Renal pelvis (tissue), 4 donors: ENCODE results near the gene CTAGE9. TPM values are rescaled to one million over a fixed set of nuclear protein-coding genes. Genes with fewer than 3 reads are reported as not detected.

Source experiments
- DNase-seq: peaks from one replicate; pipeline ENCODE4 v3.0.0-alpha.2; 2013
- polyA plus RNA-seq, 3 donors: library from polyadenylated mRNA; unstranded; fragments of 120-200 nt; gene quantifications; one replicate each; pipeline ENCODE4 v1.2.1, GENCODE V29; 2013; ENCODE audit not compliant: insufficient read length in 3 of 3

The CTAGE9 gene
- polyA plus RNA-seq, 3 donors: not detected

- DNase-seq: no peak
Observed at GRCh38 chr6:131680868-131681267, 29.9 kb downstream of the CTAGE9 start.

DNA sequence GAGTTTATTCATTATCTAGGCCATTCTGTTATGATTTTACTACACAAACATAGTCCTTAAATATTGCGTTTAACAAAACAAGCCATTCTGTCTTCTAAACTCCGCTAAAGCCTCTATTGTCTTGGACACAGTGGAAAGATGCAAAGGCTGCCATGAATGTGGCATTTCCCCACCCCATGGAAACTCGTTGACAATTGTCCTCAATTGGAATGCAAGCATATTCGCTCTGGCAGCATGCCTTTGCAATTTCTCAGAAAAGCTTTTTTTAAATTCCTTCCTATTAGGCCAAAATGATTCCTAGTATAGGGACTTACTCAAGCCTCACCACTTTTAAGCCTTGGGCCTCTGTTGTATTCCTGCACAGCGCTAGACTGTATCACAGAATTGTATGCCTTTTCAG, 32.4 kb downstream of the CTAGE9 start:
- no peak for DNase-seq

GRCh38 chr6:131673184-131673583, 37.6 kb downstream of the CTAGE9 start:
- DNase-seq: no peak

DNA sequence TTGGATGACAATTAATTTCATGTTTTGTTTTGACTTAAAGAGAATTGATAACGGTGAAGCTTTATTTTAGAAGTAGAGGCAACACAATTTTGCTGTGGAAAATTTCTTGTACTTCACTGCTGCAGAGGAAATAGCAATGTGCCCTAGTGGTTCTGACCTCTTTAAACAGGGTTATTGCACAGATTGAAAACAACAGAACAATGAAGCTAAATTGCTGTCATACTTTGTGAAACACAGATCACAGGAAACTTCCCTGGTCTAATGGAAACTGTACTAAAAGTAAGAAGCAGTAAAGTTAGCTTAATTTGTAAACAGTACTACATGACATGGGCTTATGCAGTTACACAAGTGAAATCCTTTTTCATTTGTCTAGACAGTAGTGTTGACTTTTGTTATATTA, 40.9 kb downstream of the CTAGE9 start:
- no peak for DNase-seq

- no peak for DNase-seq
Observed at GRCh38 chr6:131663578-131664165, 47.1 kb downstream of the CTAGE9 start.

- no peak for DNase-seq
Observed at GRCh38 chr6:131660195-131660594, 50.6 kb downstream of the CTAGE9 start.

Other genes with a start within 250 kb of the CTAGE9 start
- under 1 TPM; 0.28 to 0.84 (median 0.74) TPM for gene ARG1, start 137.8 kb downstream of the CTAGE9 start, polyA plus RNA-seq
- 10 to 100 TPM; 43.9 to 64.0 (median 59.0) TPM for gene MED23, start 82.8 kb downstream of the CTAGE9 start, polyA plus RNA-seq
- gene ENPP3, start 73.7 kb downstream of the CTAGE9 start, polyA plus RNA-seq: 10 to 100 TPM in 2 of 3 donors, 1 to 10 TPM in 1; 5.1 to 12.8 (median 11.3) TPM
- under 1 TPM in 1 of 3 donors, not detected in 2; 0.38 TPM for gene OR2A4, start 9.6 kb downstream of the CTAGE9 start, polyA plus RNA-seq
- gene ENPP1, start 97.0 kb upstream of the CTAGE9 start, polyA plus RNA-seq: 10 to 100 TPM; 16.9 to 26.1 (median 21.5) TPM
- 100 to 1,000 TPM; 199 to 213 (median 204) TPM for gene CCN2, start 240.4 kb upstream of the CTAGE9 start, polyA plus RNA-seq